HCT116 (cell line): ENCODE measurements around the gene SSX2IP. TPM values are rescaled to one million over a fixed set of nuclear protein-coding genes. Genes with fewer than 3 reads are reported as not detected.

Source experiments
- ATAC-seq: fragments of 200-7000 bp; cut with Tn5 transposase; 2 replicates; pipeline ENCODE4 v1.9.1; 2020; ENCODE audit warnings: mild to moderate bottlenecking, moderate library complexity
- BruUV-seq: library from RNA; stranded (reverse); fragments of 400-500 nt; replicated peaks from 2 replicates; lab custom pipeline; 2021; lab: Mats Ljungman, UMichigan
- CTCF ChIA-PET: fragments of 300-600 bp; sonication (Branson Sonifier 250); formaldehyde crosslinking; loops from one replicate; lab custom pipeline; 2021; ENCODE audit warnings: antibody characterized with exemption; lab: Charles Lee
- POLR2A ChIA-PET: fragments of 300-600, 350-600 bp; sonication (Branson Sonifier 250); formaldehyde crosslinking; loops from one replicate; lab custom pipeline; 2021; ENCODE audit warnings: antibody characterized with exemption; lab: Charles Lee
- RAD21 ChIA-PET, 2 experiments: fragments of 300-600 bp; sonication (Branson Sonifier 250); formaldehyde crosslinking; loops; one replicate each; lab custom pipeline; 2023; ENCODE audit warnings: low total read pairs in 2 of 2; ENCODE audit not compliant: uncharacterized antibody in 2 of 2, unreplicated experiment in 2 of 2, low non-redundant PET in 1 of 2; lab: Charles Lee
- DNase-seq: peaks from one replicate; pipeline ENCODE4 v3.0.0-alpha.2; 2010; ENCODE audit warnings: low read depth, low spot score
- H2AFZ ChIP-seq: fragments of 200-600 bp; shearing (Covaris generic), sonication (generic); 2 replicates; pipeline ENCODE4 v1.6.1; 2017; ENCODE audit warnings: low read depth, mixed run types, mixed read lengths, antibody characterized with exemption, low read length; ENCODE audit not compliant: poor library complexity, severe bottlenecking
- H3K27ac ChIP-seq: 2 replicates; pipeline ENCODE4 v1.5.1; 2012; ENCODE audit warnings: low read depth, low read length
- H3K27me3 ChIP-seq: fragments of 200-600 bp; sonication (generic); 2 replicates; pipeline ENCODE4 v1.6.1; 2016; ENCODE audit warnings: mixed run types, low read length, mixed read lengths; ENCODE audit not compliant: insufficient read depth
- H3K36me3 ChIP-seq, 2 experiments: fragments of 200-500 bp in 1 of 2; fragments of 200-600 bp in 1 of 2; sonication (Bioruptor generic) in 1 of 2; sonication (generic) in 1 of 2; 2 replicates each; pipeline versions ENCODE4 v1.5.1 to v1.6.1; 2014 to 2016; ENCODE audit warnings: low read length in 2 of 2, inconsistent platforms in 1 of 2, mixed read lengths in 1 of 2, mixed run types in 1 of 2; ENCODE audit not compliant: insufficient read depth in 2 of 2, control insufficient read depth in 1 of 2
- H3K4me1 ChIP-seq, 2 experiments: fragments of 200-600 bp in 1 of 2; sonication (generic) in 1 of 2; 2 replicates each; pipeline versions ENCODE4 v1.5.1 to v1.6.1; 2012 to 2017; ENCODE audit warnings: low read length in 2 of 2, inconsistent platforms in 1 of 2, mild to moderate bottlenecking in 1 of 2, mixed read lengths in 1 of 2, mixed run types in 1 of 2, moderate library complexity in 1 of 2; ENCODE audit not compliant: insufficient read depth in 2 of 2, control insufficient read depth in 1 of 2
- H3K4me2 ChIP-seq: fragments of 200-600 bp; sonication (generic); 2 replicates; pipeline ENCODE4 v1.6.1; 2017; ENCODE audit warnings: mixed run types, low read length, mixed read lengths
- H3K4me3 ChIP-seq, 2 experiments: fragments of 200-600 bp in 1 of 2; sonication (generic) in 1 of 2; replicated peaks in 1 of 2; 2 replicates each; pipeline ENCODE4 v1.5.1; 2011 to 2016; ENCODE audit warnings: low read length in 2 of 2, control low read depth in 1 of 2, low read depth in 1 of 2, mild to moderate bottlenecking in 1 of 2, mixed read lengths in 1 of 2, mixed run types in 1 of 2
- H3K79me2 ChIP-seq: fragments of 200-600 bp; sonication (generic); 2 replicates; pipeline ENCODE4 v1.6.1; 2017; ENCODE audit warnings: mild to moderate bottlenecking, mixed run types, low read length, moderate library complexity, mixed read lengths; ENCODE audit not compliant: insufficient read depth
- H3K9ac ChIP-seq: fragments of 200-600 bp; sonication (generic); 2 replicates; pipeline ENCODE4 v1.6.1; 2016; ENCODE audit warnings: low read length, mixed read lengths
- H3K9me2 ChIP-seq: fragments of 200-600 bp; sonication (generic), shearing (Covaris generic); 2 replicates; pipeline ENCODE4 v1.6.1; 2017; ENCODE audit warnings: mixed run types, mild to moderate bottlenecking, moderate library complexity; ENCODE audit not compliant: insufficient read depth
- H3K9me3 ChIP-seq, 2 experiments: fragments of 200-500 bp in 1 of 2; fragments of 200-600 bp in 1 of 2; sonication (Bioruptor generic) in 1 of 2; sonication (generic) in 1 of 2; 2 replicates each; pipeline ENCODE4 v1.6.1; 2014 to 2017; ENCODE audit warnings: low read length in 2 of 2, mixed read lengths in 2 of 2, inconsistent platforms in 1 of 2, low read depth in 1 of 2, mild to moderate bottlenecking in 1 of 2, mixed run types in 1 of 2, moderate library complexity in 1 of 2; ENCODE audit not compliant: control insufficient read depth in 1 of 2, insufficient read depth in 1 of 2
- H4K20me1 ChIP-seq: fragments of 200-600 bp; sonication (generic), shearing (Covaris generic); 2 replicates; pipeline ENCODE4 v1.6.1; 2017; ENCODE audit warnings: mixed run types, mild to moderate bottlenecking, moderate library complexity; ENCODE audit not compliant: insufficient read depth
- ATF3 ChIP-seq: IDR thresholded peaks from 2 replicates; pipeline ENCODE4 v1.6.1; 2012
- CBX3 ChIP-seq: IDR thresholded peaks from 2 replicates; pipeline ENCODE4 v1.6.1; 2012; ENCODE audit warnings: low read depth
- CEBPB ChIP-seq: IDR thresholded peaks from 2 replicates; pipeline ENCODE4 v1.6.1; 2012; ENCODE audit warnings: low read depth
- CTCF ChIP-seq, 3 experiments: fragments of 200-600 bp in 1 of 3; sonication (generic) in 1 of 3; IDR thresholded peaks in 2 of 3; conservative IDR thresholded peaks in 1 of 3; 2 replicates each; pipeline ENCODE4 v1.5.1; 2012 to 2017; ENCODE audit warnings: low read depth in 2 of 3, low read length in 2 of 3, antibody characterized with exemption in 1 of 3, borderline replicate concordance in 1 of 3, control low read depth in 1 of 3, mild to moderate bottlenecking in 1 of 3, mixed read lengths in 1 of 3, mixed run types in 1 of 3, moderate library complexity in 1 of 3; ENCODE audit not compliant: insufficient read depth in 1 of 3
- EGR1 ChIP-seq: IDR thresholded peaks from 2 replicates; pipeline ENCODE4 v1.6.1; 2012; ENCODE audit warnings: low read depth
- ELF1 ChIP-seq: IDR thresholded peaks from 2 replicates; pipeline ENCODE4 v1.6.1; 2012; ENCODE audit warnings: low read depth, borderline replicate concordance
- EZH2 ChIP-seq: fragments of 200-600 bp; sonication (generic); IDR thresholded peaks from 2 replicates; pipeline ENCODE4 v1.6.1; 2017; ENCODE audit warnings: antibody characterized with exemption, mixed run types
- EZH2phosphoT487 ChIP-seq: fragments of 200-600 bp; IDR thresholded peaks from 2 replicates; pipeline ENCODE4 v1.6.1; 2018; ENCODE audit warnings: antibody characterized with exemption, borderline replicate concordance
- FOSL1 ChIP-seq: IDR thresholded peaks from 2 replicates; pipeline ENCODE4 v1.6.1; 2012; ENCODE audit warnings: low read depth
- JUND ChIP-seq: IDR thresholded peaks from 2 replicates; pipeline ENCODE4 v1.6.1; 2012
- MAX ChIP-seq: IDR thresholded peaks from 2 replicates; pipeline ENCODE4 v1.6.1; 2012
- POLR2A ChIP-seq: IDR thresholded peaks from 2 replicates; pipeline ENCODE4 v1.7.0; 2011; ENCODE audit warnings: borderline replicate concordance; ENCODE audit not compliant: insufficient read depth, insufficient read length; ENCODE audit errors: extremely low read depth
- POLR2AphosphoS5 ChIP-seq: IDR thresholded peaks from 2 replicates; pipeline ENCODE4 v1.6.1; 2011; ENCODE audit warnings: mild to moderate bottlenecking, low read depth, low read length, moderate library complexity
- RAD21 ChIP-seq: IDR thresholded peaks from 2 replicates; pipeline ENCODE4 v1.6.1; 2012; ENCODE audit warnings: low read depth, mild to moderate bottlenecking
- SIN3A ChIP-seq: IDR thresholded peaks from 2 replicates; pipeline ENCODE4 v1.6.1; 2012; ENCODE audit warnings: low read depth
- SP1 ChIP-seq: IDR thresholded peaks from 2 replicates; pipeline ENCODE4 v1.6.1; 2012; ENCODE audit warnings: low read depth
- SRF ChIP-seq: IDR thresholded peaks from 2 replicates; pipeline ENCODE4 v1.6.1; 2012; ENCODE audit warnings: low read depth
- TCF7L2 ChIP-seq: IDR thresholded peaks from 2 replicates; pipeline ENCODE4 v1.7.0; 2011; ENCODE audit warnings: borderline replicate concordance, inconsistent platforms; ENCODE audit not compliant: insufficient read depth, insufficient read length; ENCODE audit errors: extremely low read depth
- ZFX ChIP-seq: fragments of 450-650 bp; IDR thresholded peaks from 2 replicates; pipeline ENCODE4 v1.6.1; 2017
- ZNF274 ChIP-seq: fragments of 200-500 bp; sonication (Bioruptor generic); IDR thresholded peaks from 2 replicates; pipeline ENCODE4 v1.6.1; 2014; ENCODE audit warnings: mild to moderate bottlenecking, low read depth, low read length, inconsistent platforms
- intact Hi-C: fragments of 100-400 bp; cut with micrococcal nuclease; formaldehyde crosslinking; loops from 2 replicates; pipeline ENCODE4 v1.10.0; 2022
- total RNA-seq: library from RNA; stranded (reverse); gene quantifications from one replicate; pipeline ENCODE4 v1.2.1, GENCODE V29; 2021; ENCODE audit not compliant: unreplicated experiment

SSX2IP gene
- total RNA-seq, 1 experiment from 2014 or later: 51.5 TPM

- intact Hi-C loops: no loop called here
- Histone ChIP-seq H3K9ac (no peak overlapping the region), H2AFZ (no peak overlapping the region), H3K36me3 (no peaks in the 10 kb centered on the region), H4K20me1 (no peaks in the 10 kb centered on the region), H3K9me3 (peaks cover 3 to 19% of the 10 kb centered on the region in 2 experiments; a peak in 2 of 4 replicates), H3K4me2 (no peak overlapping the region), H3K27ac (no peak overlapping the region), H3K4me1 (no peaks in the 10 kb centered on the region), H3K79me2 (no peaks in the 10 kb centered on the region), H3K9me2 (no peaks in the 10 kb centered on the region), H3K4me3 (no peak overlapping the region), H3K27me3 (no peaks in the 10 kb centered on the region)
- no peak for DNase-seq
- CTCF ChIA-PET: no interaction called here
- RAD21 ChIA-PET: no interaction called here
- POLR2A ChIA-PET: no interaction called here
- ATAC-seq: no peak
- no peak for TF ChIP-seq ATF3
- no peak for TF ChIP-seq EGR1
- TF ChIP-seq JUND: no peak
- TF ChIP-seq CBX3: no peak
- TF ChIP-seq ZNF274: no peak
- no peak for TF ChIP-seq RAD21
- no peak for TF ChIP-seq MAX
- no peak for TF ChIP-seq CTCF (IDR thresholded peaks at IDR 0.05 in 2 of 3, conservative IDR thresholded peaks at IDR 0.05 in 1 of 3; ENCODE audit: borderline replicate concordance in 1 of 3, insufficient read depth in 1 of 3, low read depth in 2 of 3, low read length in 2 of 3)
- no peak for TF ChIP-seq SP1
- no peak for TF ChIP-seq SIN3A
- TF ChIP-seq EZH2: no peak
- TF ChIP-seq ZFX: no peak
- no peak for TF ChIP-seq ELF1
- TF ChIP-seq POLR2AphosphoS5: no peak
- no peak for TF ChIP-seq FOSL1
- TF ChIP-seq EZH2phosphoT487: no peak
- no peak for TF ChIP-seq CEBPB
- TF ChIP-seq SRF: no peak
- TF ChIP-seq TCF7L2: no peak
- no peak for TF ChIP-seq POLR2A
- BruUV-seq: no TSS peak
These were observed 78.5 kb downstream of the SSX2IP start for GRCh38 chr1:84611796-84612195.
